Adrenal gland (tissue), 5 donors: ENCODE results near the gene SNN.

ENCODE experiments used
- POLR2A ChIP-seq, 2 donors: fragments of 450-650 bp; IDR thresholded peaks; one replicate each; pipeline ENCODE4 v1.6.1; 2017; ENCODE audit warnings: antibody characterized with exemption in 2 of 2, mild to moderate bottlenecking in 2 of 2, moderate library complexity in 1 of 2
- TF ChIP-seq, protein P1 (sequence below), 6 experiments: fragments of 450-650 bp in 4 of 6; fragments of 200-600 bp in 2 of 6; sonication (generic) in 1 of 6; IDR thresholded peaks; 1 replicate in 5 of 6; 2 replicates in 1 of 6; pipeline versions ENCODE4 v1.5.1 to v1.8.0; 2016 to 2021; ENCODE audit warnings: antibody characterized with exemption in 6 of 6, mild to moderate bottlenecking in 2 of 6, moderate library complexity in 1 of 6
- donor health status: DM: no; HTN: no; CAD: no.

DNA sequence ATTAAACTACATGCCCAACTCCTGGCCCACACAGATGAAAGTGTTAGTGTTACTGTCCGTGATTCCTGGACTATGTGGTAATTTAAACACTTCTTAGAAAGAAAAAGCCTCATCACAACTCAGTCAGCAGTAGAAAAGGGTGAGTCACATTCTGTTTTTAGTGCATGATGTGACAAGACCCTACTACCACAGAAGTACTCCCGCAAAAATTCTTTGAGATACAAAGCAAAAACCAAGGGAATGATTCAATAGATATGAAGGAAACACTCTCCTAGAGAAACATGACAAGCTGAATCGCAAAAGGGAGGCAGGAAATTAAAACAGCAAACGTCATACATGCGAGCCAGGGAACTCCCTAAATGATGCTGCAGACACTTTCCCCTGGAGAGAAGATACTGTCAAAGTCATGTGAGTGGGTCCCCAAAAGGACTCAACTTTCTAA is 14.4 kb downstream of the SNN start:
- TF ChIP-seq, protein P1, sequence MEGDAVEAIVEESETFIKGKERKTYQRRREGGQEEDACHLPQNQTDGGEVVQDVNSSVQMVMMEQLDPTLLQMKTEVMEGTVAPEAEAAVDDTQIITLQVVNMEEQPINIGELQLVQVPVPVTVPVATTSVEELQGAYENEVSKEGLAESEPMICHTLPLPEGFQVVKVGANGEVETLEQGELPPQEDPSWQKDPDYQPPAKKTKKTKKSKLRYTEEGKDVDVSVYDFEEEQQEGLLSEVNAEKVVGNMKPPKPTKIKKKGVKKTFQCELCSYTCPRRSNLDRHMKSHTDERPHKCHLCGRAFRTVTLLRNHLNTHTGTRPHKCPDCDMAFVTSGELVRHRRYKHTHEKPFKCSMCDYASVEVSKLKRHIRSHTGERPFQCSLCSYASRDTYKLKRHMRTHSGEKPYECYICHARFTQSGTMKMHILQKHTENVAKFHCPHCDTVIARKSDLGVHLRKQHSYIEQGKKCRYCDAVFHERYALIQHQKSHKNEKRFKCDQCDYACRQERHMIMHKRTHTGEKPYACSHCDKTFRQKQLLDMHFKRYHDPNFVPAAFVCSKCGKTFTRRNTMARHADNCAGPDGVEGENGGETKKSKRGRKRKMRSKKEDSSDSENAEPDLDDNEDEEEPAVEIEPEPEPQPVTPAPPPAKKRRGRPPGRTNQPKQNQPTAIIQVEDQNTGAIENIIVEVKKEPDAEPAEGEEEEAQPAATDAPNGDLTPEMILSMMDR (IDR thresholded peaks at IDR 0.05), result no peak
- TF ChIP-seq POLR2A (IDR thresholded peaks at IDR 0.05), result no peak
